ENCODE measurements around the gene XYLT1.

DNA sequence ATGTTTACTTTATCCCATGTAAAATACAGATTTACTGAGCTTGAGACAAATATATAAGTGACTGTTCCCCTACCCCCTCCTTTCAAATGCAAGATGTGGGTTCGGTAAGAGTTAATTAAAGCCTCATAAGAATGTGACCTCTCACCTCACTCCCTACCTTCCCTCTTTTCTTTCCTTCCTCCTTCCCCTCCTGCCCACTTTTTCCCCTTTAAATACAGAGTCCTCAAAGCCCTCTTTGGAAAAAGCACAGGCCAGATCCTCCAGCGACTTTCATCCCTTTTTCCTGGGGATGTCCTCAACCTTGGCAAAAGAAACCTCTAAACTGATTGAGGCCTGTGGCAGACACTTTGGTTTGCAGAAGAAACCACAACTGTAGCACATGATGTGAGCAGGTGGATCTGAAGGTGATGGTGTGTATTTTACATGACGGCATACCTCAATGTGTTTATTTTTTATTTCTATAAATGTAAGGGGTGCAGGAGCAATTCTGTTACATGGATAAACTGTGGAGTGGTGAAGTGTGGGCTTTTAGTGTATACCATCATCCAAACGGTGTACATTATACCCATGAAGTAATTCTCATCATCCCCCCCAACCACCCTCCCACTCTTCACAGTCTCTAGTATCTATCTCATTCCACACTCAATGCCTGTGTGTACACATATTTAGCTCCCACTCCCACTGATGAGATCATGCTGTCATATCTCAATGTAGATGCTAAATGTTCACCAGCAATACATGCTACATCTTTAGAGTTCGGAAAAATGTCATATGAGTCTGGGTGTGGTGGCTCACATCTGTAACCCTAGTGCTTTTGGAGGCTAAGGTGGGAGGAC lies 77.7 kb downstream of the XYLT1 start:
- TF ChIP-seq POLR2A (IDR thresholded peaks at IDR 0.05; ENCODE audit: low read depth, low read length) (no peak), POLR2AphosphoS5 (IDR thresholded peaks at IDR 0.05; ENCODE audit: low read depth, low read length) (no peak), TAF1 (IDR thresholded peaks at IDR 0.05; ENCODE audit: low read depth, low read length) (no peak), SPI1 (IDR thresholded peaks at IDR 0.05; ENCODE audit: low read depth, low read length) (no peak), POU2F2 (IDR thresholded peaks at IDR 0.05; ENCODE audit: low read depth, low read length) (no peak)
